HepG2 (cell line): ENCODE results near the gene KRT27. TPM values are rescaled to one million over a fixed set of nuclear protein-coding genes. Genes with fewer than 3 reads are reported as not detected.

ENCODE experiments used
- ATAC-seq: fragments of 200-7000 bp; cut with Tn5 transposase; 3 replicates; pipeline ENCODE4 v1.9.1; 2020; ENCODE audit warnings: mild to moderate bottlenecking, moderate library complexity
- BruUV-seq: library from RNA; stranded (reverse); fragments of 400-500 nt; replicated peaks from 2 replicates; lab custom pipeline; 2021; lab: Mats Ljungman, UMichigan
- CTCF ChIA-PET: fragments of 300-600 bp; formaldehyde crosslinking; extraction: SDS; loops from one replicate; lab custom pipeline; 2021; ENCODE audit warnings: low total read pairs, inconsistent platforms, low intra/inter-chr PET ratio; lab: Yijun Ruan, JAX
- POLR2A ChIA-PET: fragments of 350-600 bp; sonication (Branson Sonifier 250); formaldehyde crosslinking; loops from one replicate; lab custom pipeline; 2020; ENCODE audit warnings: antibody characterized with exemption, inconsistent platforms; lab: Yijun Ruan, JAX
- DNase-seq: peaks from one replicate; pipeline ENCODE4 v3.0.0-alpha.2; 2015; ENCODE audit warnings: low spot score
- FAIRE-seq: peaks from 3 replicates; lab custom pipeline; 2011; peaks lifted over from hg19 to GRCh38; lab: Jason Lieb, UNC
- H2AFZ ChIP-seq: one replicate; pipeline ENCODE4 v1.6.1; 2011; ENCODE audit warnings: low read length, inconsistent platforms
- H3K27ac ChIP-seq: fragments of 300-600 bp; 3 replicates; pipeline ENCODE4 v1.8.0; 2011; ENCODE audit warnings: mixed run types, mild to moderate bottlenecking, mixed read lengths, low read length, inconsistent platforms; ENCODE audit not compliant: insufficient read depth; ENCODE audit errors: extremely low read length
- H3K27me3 ChIP-seq, 2 experiments: fragments of 200-600 bp in 1 of 2; 2 replicates in 1 of 2; 3 replicates in 1 of 2; pipeline versions ENCODE4 v1.6.0 to v1.8.0; 2011; ENCODE audit warnings: low read length in 2 of 2, mild to moderate bottlenecking in 2 of 2, moderate library complexity in 2 of 2, inconsistent platforms in 1 of 2; ENCODE audit not compliant: insufficient read depth in 2 of 2, control insufficient read depth in 1 of 2
- H3K36me3 ChIP-seq, 2 experiments: fragments of 200-600 bp in 1 of 2; replicated peaks in 1 of 2; 2 replicates in 1 of 2; 3 replicates in 1 of 2; pipeline versions ENCODE4 v1.5.1 to v1.8.0; 2011; ENCODE audit warnings: low read length in 2 of 2, inconsistent platforms in 1 of 2; ENCODE audit not compliant: insufficient read depth in 2 of 2, control insufficient read depth in 1 of 2
- H3K4me1 ChIP-seq: 2 replicates; pipeline ENCODE4 v1.5.1; 2012; ENCODE audit warnings: low read length, inconsistent platforms; ENCODE audit not compliant: insufficient read depth
- H3K4me2 ChIP-seq: 2 replicates; pipeline ENCODE4 v1.6.0; 2011; ENCODE audit warnings: low read depth, low read length, inconsistent platforms
- H3K4me3 ChIP-seq, 3 experiments: fragments of 200-600 bp in 1 of 3; sonication (generic), shearing (Covaris generic) in 1 of 3; replicated peaks in 1 of 3; 2 replicates each; pipeline ENCODE4 v1.5.1; 2011 to 2016; ENCODE audit warnings: low read length in 3 of 3, inconsistent platforms in 2 of 3, low read depth in 2 of 3, mild to moderate bottlenecking in 2 of 3, control low read depth in 1 of 3, mixed read lengths in 1 of 3; ENCODE audit not compliant: insufficient read depth in 1 of 3
- H3K79me2 ChIP-seq: one replicate; pipeline ENCODE4 v1.6.1; 2011; ENCODE audit warnings: low read length, inconsistent platforms; ENCODE audit not compliant: insufficient read depth
- H3K9ac ChIP-seq: 2 replicates; pipeline ENCODE4 v1.6.0; 2011; ENCODE audit warnings: mild to moderate bottlenecking, low read depth, low read length, inconsistent platforms; ENCODE audit not compliant: insufficient read depth
- H3K9me3 ChIP-seq: 2 replicates; pipeline ENCODE4 v1.5.1; 2012; ENCODE audit warnings: mild to moderate bottlenecking, low read length
- H4K20me1 ChIP-seq: 2 replicates; pipeline ENCODE4 v1.6.0; 2011; ENCODE audit warnings: inconsistent platforms, mild to moderate bottlenecking, low read length, moderate library complexity; ENCODE audit not compliant: insufficient read depth
- ARID2 ChIP-seq: sonication (generic); formaldehyde crosslinking; IDR thresholded peaks from 2 replicates; pipeline ENCODE4 v1.8.1; 2022; ENCODE audit warnings: mild to moderate bottlenecking, missing genetic modification reagents, borderline replicate concordance
- CENPX ChIP-seq: sonication (generic); formaldehyde crosslinking; IDR thresholded peaks from 2 replicates; pipeline ENCODE4 v1.9.0; 2021; ENCODE audit warnings: mild to moderate bottlenecking, missing genetic modification reagents, moderate library complexity
- HHEX ChIP-seq: IDR thresholded peaks from 2 replicates; pipeline ENCODE4 v1.6.1; 2016; ENCODE audit warnings: control low read depth
- KLF13 ChIP-seq: sonication (generic); formaldehyde crosslinking; IDR thresholded peaks from 2 replicates; pipeline ENCODE4 v1.4.0; 2020; ENCODE audit warnings: mild to moderate bottlenecking, missing genetic modification reagents
- NFATC3 ChIP-seq: sonication (generic); formaldehyde crosslinking; IDR thresholded peaks from 2 replicates; pipeline ENCODE4 v1.5.1; 2020; ENCODE audit warnings: mild to moderate bottlenecking, missing genetic modification reagents
- PTBP1 ChIP-seq: fragments of 200-400 bp; formaldehyde crosslinking; IDR thresholded peaks from 2 replicates; pipeline ENCODE4 v1.6.1; 2018; ENCODE audit warnings: low read length, low read depth; ENCODE audit not compliant: poor library complexity, severe bottlenecking
- ZFYVE20 ChIP-seq: sonication (generic); formaldehyde crosslinking; IDR thresholded peaks from 2 replicates; pipeline ENCODE4 v1.8.0; 2023; ENCODE audit warnings: low read depth, mild to moderate bottlenecking, moderate library complexity, missing genetic modification reagents, borderline replicate concordance
- ZNF296 ChIP-seq: sonication (generic); formaldehyde crosslinking; conservative IDR thresholded peaks from 2 replicates; pipeline ENCODE4 v1.5.0; 2020; ENCODE audit warnings: mild to moderate bottlenecking, missing genetic modification reagents
- ZNF451 ChIP-seq: sonication (generic); formaldehyde crosslinking; IDR thresholded peaks from 2 replicates; pipeline ENCODE4 v1.5.0; 2020; ENCODE audit warnings: mild to moderate bottlenecking, missing genetic modification reagents
- ZNF564 ChIP-seq: sonication (generic); formaldehyde crosslinking; IDR thresholded peaks from 2 replicates; pipeline ENCODE4 v1.8.1; 2023; ENCODE audit warnings: mild to moderate bottlenecking, missing genetic modification reagents
- ZNF747 ChIP-seq: sonication (generic); formaldehyde crosslinking; IDR thresholded peaks from 2 replicates; pipeline ENCODE4 v1.8.1; 2023; ENCODE audit warnings: missing genetic modification reagents, mild to moderate bottlenecking, borderline replicate concordance
- WGBS: methylation state at CpG from one replicate; pipeline ENCODE4 v1.1.6; 2017; ENCODE audit warnings: low lambda C conversion rate; 5-methylcytosine and 5-hydroxymethylcytosine counted together
- in situ Hi-C: cut with HindIII; loops from 2 replicates; pipeline ENCODE4 v1.10.0; 2017; ENCODE audit warnings: low pct_unique_long_range_greater_than_20kb; ENCODE audit not compliant: extremely low pct_ligation_motif_present
- intact Hi-C: fragments of 100-400 bp; cut with micrococcal nuclease; formaldehyde crosslinking; loops from one replicate; pipeline ENCODE4 v1.10.0; 2022; ENCODE audit not compliant: unreplicated experiment
- polyA plus RNA-seq, 8 experiments: library from polyadenylated mRNA; depleted of rRNA in 3 of 8; stranded (reverse) in 7 of 8; unstranded in 1 of 8; fragments of >200 nt; fragmentation: Illumina TruSeq in 4 of 8; extraction: Trizol in 4 of 8; gene quantifications; 2 replicates each; pipeline versions ENCODE4 v1.2.1 to v1.2.3, GENCODE V29; 2011 to 2016; ENCODE audit warnings: low read depth in 4 of 8, missing spikeins in 1 of 8, mixed read lengths in 1 of 8; ENCODE audit not compliant: insufficient read depth in 1 of 8
- total RNA-seq, 5 experiments: library from RNA; depleted of rRNA; stranded (reverse); fragments of >200 nt; fragmentation: Illumina TruSeq; extraction: Trizol; gene quantifications; 2 replicates each; pipeline ENCODE4 v1.2.3, GENCODE V29; 2016; ENCODE audit warnings: low read depth in 1 of 5
- TF ChIP-seq, protein P1 (sequence below): sonication (generic); formaldehyde crosslinking; IDR thresholded peaks from 2 replicates; pipeline ENCODE4 v1.4.0; 2020; ENCODE audit warnings: missing genetic modification reagents
- TF ChIP-seq, protein P2 (sequence below): sonication (generic); formaldehyde crosslinking; IDR thresholded peaks from 2 replicates; pipeline ENCODE4 v1.8.1; 2023; ENCODE audit warnings: mild to moderate bottlenecking, inconsistent platforms, moderate library complexity, missing genetic modification reagents, borderline replicate concordance
- TF ChIP-seq, protein P3 (sequence below): fragments of 450-650 bp; IDR thresholded peaks from 2 replicates; pipeline ENCODE4 v1.6.1; 2017

KRT27 gene
- total and polyA plus RNA-seq, 2 of the 13 experiments (the other 11 are each of a cell fraction or from before 2014, with no cell fraction given): not detected

DNA sequence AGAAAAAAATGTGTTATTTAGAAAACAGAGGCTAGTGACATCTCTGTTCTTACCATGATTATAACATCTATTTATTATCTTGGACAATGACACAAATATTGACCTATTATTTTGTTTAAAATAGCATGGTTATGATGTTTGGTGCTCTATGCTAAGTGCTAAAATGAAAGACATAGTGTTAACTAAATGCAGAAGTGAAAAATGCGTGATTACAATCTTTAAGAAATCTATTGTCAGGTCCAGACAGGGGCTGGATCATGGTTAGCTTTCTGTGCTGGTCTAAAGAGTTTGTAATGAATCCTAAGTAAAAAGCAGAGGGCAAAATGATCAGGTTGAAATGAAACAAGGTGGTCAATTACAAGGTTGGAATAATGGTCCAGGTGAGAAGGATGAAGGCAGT is 18.0 kb upstream of the KRT27 start (continued):
- TF ChIP-seq PTBP1 (no peak), KLF13 (CRISPR knock-in tag) (no peak), ARID2 (CRISPR knock-in tag) (no peak)

DNA sequence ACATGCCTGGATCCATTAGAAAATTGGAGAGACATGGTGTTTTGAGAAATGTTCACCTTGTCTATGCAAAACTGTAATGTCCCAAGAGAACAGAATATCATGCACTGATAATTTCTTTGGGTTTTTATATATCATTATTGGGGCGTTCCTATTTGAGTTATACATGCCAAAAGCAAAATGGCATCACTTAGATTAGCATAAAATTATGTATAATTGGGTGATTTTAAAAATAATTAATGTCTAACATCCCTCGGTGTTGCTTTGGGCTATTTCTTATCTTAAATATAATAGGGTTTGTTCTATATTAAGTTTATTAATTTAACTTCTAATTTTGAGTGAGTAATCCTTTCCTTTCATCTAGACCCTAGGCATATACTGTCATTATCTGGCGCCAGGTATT is 17.5 kb upstream of the KRT27 start, which contains the start of gene KRT28:
Gene KRT28 (minus strand): TSS at position 101 of the 400 bp plus-strand sequence. CDS start 66 bp downstream, at position 35.
- in situ Hi-C loops: loop anchor here (5.0 kb wide), 1 partner anchor 862 kb away; no protein-coding TSS in a partner anchor

More for the DNA sequence above, 17.5 kb upstream of the KRT27 start, which contains the start of gene KRT28:
- H3K9me3 ChIP-seq: no peaks in the 10 kb centered on the region
- CTCF ChIA-PET: no interaction called here
- no TSS peak for BruUV-seq
- H3K36me3 ChIP-seq: no peaks in the 10 kb centered on the region
- TF ChIP-seq, protein P1, sequence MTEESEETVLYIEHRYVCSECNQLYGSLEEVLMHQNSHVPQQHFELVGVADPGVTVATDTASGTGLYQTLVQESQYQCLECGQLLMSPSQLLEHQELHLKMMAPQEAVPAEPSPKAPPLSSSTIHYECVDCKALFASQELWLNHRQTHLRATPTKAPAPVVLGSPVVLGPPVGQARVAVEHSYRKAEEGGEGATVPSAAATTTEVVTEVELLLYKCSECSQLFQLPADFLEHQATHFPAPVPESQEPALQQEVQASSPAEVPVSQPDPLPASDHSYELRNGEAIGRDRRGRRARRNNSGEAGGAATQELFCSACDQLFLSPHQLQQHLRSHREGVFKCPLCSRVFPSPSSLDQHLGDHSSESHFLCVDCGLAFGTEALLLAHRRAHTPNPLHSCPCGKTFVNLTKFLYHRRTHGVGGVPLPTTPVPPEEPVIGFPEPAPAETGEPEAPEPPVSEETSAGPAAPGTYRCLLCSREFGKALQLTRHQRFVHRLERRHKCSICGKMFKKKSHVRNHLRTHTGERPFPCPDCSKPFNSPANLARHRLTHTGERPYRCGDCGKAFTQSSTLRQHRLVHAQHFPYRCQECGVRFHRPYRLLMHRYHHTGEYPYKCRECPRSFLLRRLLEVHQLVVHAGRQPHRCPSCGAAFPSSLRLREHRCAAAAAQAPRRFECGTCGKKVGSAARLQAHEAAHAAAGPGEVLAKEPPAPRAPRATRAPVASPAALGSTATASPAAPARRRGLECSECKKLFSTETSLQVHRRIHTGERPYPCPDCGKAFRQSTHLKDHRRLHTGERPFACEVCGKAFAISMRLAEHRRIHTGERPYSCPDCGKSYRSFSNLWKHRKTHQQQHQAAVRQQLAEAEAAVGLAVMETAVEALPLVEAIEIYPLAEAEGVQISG (CRISPR knock-in tag): no peak
- TF ChIP-seq CENPX (no peak), NFATC3 (no peak), ZNF451 (CRISPR knock-in tag) (no peak), ZFYVE20 (CRISPR knock-in tag) (no peak), HHEX (no peak), ZNF747 (no peak), ZNF564 (CRISPR knock-in tag) (no peak), ZNF296 (CRISPR knock-in tag) (no peak)
- TF ChIP-seq, protein P2, sequence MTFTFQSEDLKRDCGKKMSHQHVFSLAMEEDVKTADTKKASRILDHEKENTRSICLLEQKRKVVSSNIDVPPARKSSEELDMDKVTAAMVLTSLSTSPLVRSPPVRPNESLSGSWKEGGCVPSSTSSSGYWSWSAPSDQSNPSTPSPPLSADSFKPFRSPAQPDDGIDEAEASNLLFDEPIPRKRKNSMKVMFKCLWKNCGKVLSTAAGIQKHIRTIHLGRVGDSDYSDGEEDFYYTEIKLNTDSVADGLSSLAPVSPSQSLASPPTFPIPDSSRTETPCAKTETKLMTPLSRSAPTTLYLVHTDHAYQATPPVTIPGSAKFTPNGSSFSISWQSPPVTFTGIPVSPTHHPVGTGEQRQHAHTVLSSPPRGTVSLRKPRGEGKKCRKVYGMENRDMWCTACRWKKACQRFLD (CRISPR knock-in tag): no peak
- TF ChIP-seq, protein P3, sequence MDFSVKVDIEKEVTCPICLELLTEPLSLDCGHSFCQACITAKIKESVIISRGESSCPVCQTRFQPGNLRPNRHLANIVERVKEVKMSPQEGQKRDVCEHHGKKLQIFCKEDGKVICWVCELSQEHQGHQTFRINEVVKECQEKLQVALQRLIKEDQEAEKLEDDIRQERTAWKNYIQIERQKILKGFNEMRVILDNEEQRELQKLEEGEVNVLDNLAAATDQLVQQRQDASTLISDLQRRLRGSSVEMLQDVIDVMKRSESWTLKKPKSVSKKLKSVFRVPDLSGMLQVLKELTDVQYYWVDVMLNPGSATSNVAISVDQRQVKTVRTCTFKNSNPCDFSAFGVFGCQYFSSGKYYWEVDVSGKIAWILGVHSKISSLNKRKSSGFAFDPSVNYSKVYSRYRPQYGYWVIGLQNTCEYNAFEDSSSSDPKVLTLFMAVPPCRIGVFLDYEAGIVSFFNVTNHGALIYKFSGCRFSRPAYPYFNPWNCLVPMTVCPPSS: no peak
- TF ChIP-seq, all 625 proteins: peak for 0
- Histone ChIP-seq H4K20me1 (no peaks in the 10 kb centered on the region), H3K79me2 (no peaks in the 10 kb centered on the region), H3K27ac (no peak within 1 kb of the TSS), H3K27me3 (peaks cover 0 to 24% of the 10 kb centered on the region in 2 experiments; a peak in 3 of 5 replicates), H2AFZ (no peak within 1 kb of the TSS), H3K9ac (no peak within 1 kb of the TSS), H3K4me1 (peaks cover 6% of the 10 kb centered on the region), H3K4me3 (no peak within 1 kb of the TSS), H3K4me2 (no peak within 1 kb of the TSS)
- ATAC-seq (no peak), FAIRE-seq (no peak), DNase-seq (no peak)
- POLR2A ChIA-PET: no interaction called here
- WGBS: 8% methylated on average over 3 of the region's 3 CpGs
- intact Hi-C loops: loop anchor here (5.0 kb wide), 1 partner anchor 847 kb away; no protein-coding TSS in a partner anchor
